ENCODE data around the gene PLET1. TPM values are rescaled to one million over a fixed set of nuclear protein-coding genes. Genes with fewer than 3 reads are reported as not detected.
A peak's percentile ranks its signal among the peaks of the same experiment; 100 is the strongest.

The PLET1 gene
- total and polyA plus RNA-seq, 2 of the 4 experiments (the other 2 are of a cell fraction), result not detected

DNA sequence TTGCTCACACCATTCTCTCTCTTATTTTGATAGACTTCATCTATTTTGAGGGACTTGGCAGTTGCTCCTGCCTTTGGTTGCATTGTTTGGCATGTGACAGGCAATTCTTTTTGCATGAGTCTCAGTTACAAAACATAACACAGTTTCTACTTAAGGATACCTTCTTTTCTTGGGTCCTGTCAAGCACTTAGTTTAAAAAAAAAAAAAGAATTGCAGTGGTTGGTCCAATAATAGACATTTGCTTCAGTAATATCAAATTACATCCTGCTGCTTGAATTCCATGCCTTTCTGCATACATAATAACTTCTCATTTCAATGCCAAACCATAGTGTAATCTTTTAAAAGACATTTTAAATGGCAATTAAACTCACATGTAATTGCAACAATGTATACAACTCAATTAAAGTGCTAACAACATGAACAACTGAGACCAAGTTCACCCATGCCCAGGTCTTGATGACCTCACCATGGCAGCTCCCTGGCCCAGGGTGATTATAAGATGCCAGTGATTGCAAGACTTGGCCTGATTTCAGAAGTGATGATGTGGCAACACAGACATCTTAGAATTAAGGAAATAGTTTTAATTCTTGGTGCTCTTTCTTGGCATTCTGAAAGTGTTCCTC lies 32.2 kb upstream of the PLET1 start:
- Histone ChIP-seq H3K14ac (replicated peaks; ENCODE audit: low read depth, low read length) (no peak overlapping the region), H4K8ac (ENCODE audit: low read depth in 2 of 2, low read length in 2 of 2) (peak overlapping the region in 1 of 2 experiments; percentile 6; a peak in 1 of 4 replicates), H2AK9ac (replicated peaks; ENCODE audit: low read depth, low read length, poor library complexity) (no peak overlapping the region), H3K18ac (ENCODE audit: low read depth, low read length) (no peak overlapping the region), H3K4me3 (ENCODE audit: insufficient read depth, low read depth, low read length) (no peak overlapping the region), H2BK20ac (ENCODE audit: low read depth, low read length) (peak overlapping the region; percentile 42; the same call in 1 of the 2 replicates), H3K4me1 (ENCODE audit: control insufficient read depth, insufficient read depth, low read length) (peaks cover 6% of the 10 kb centered on the region), H3K27me3 (ENCODE audit: control insufficient read depth, insufficient read depth, low read length) (no peaks in the 10 kb centered on the region), H3K56ac (ENCODE audit: extremely low read depth, insufficient read depth, low read length) (no peak overlapping the region), H2BK120ac (ENCODE audit: low read depth, low read length) (peak overlapping the region; percentile 35), H4K91ac (ENCODE audit: insufficient read depth, low read depth, low read length) (no peak overlapping the region), H3K4ac (ENCODE audit: low read depth, low read length) (peak overlapping the region; percentile 16; the same call in 1 of the 2 replicates), H2AFZ (replicated peaks; ENCODE audit: low read length, poor library complexity) (no peak overlapping the region), H2BK15ac (ENCODE audit: low read depth, low read length) (0 out of 3 replicates have a peak overlapping the region, but pooled peaks have one; percentile 16), H3K4me2 (ENCODE audit: low read depth, low read length) (peak overlapping the region; percentile 21; the same call in 1 of the 2 replicates), H4K20me1 (ENCODE audit: insufficient read depth, low read length) (no peaks in the 10 kb centered on the region), H2AK5ac (ENCODE audit: low read depth, low read length) (no peak overlapping the region), H4K5ac (ENCODE audit: low read depth, low read length) (no peak overlapping the region), H3K9ac (ENCODE audit: low read depth, low read length) (no peak overlapping the region), H3K9me3 (ENCODE audit: control insufficient read depth, insufficient read depth, low read length) (no peaks in the 10 kb centered on the region), H3K9me1 (ENCODE audit: insufficient read depth, low read length) (peaks cover 10% of the 10 kb centered on the region; the same call in 1 of the 2 replicates), H3K79me1 (ENCODE audit: low read depth in 1 of 2, low read length in 2 of 2) (peaks cover 2 to 7% of the 10 kb centered on the region in 2 experiments; a peak in 2 of 4 replicates), H3K36me3 (ENCODE audit: control insufficient read depth, insufficient read depth, low read length) (no peaks in the 10 kb centered on the region), H3K23ac (ENCODE audit: low read depth, low read length) (0 out of 2 replicates have a peak overlapping the region, but pooled peaks have one; percentile 32), H2BK5ac (ENCODE audit: low read depth, low read length, poor library complexity, severe bottlenecking) (peak overlapping the region; percentile 90), H3K27ac (ENCODE audit: insufficient read depth, low read length) (peak overlapping the region; percentile 31; the same call in 1 of the 2 replicates)
- in situ Hi-C loops (cut with MboI; ENCODE audit: low sequenced_read_pairs), result no loop called here
- intact Hi-C loops (cut with micrococcal nuclease), result loop anchor here (2.0 to 10.0 kb wide), 3 partner anchors 72 to 672 kb away; partner anchors contain the start of gene NCAM1
- DNase-seq (peak; percentile 91), ATAC-seq (ENCODE audit: low read depth) (peak; percentile 33)
- TF ChIP-seq CEBPB (IDR thresholded peaks at IDR 0.05; ENCODE audit: low read depth, low read length) (peak; percentile 95), BHLHE40 (IDR thresholded peaks at IDR 0.05; ENCODE audit: low read depth, low read length) (peak; percentile 81; the same call in 1 of the 2 replicates), NFE2L2 (IDR thresholded peaks at IDR 0.05; ENCODE audit: low read depth, low read length) (no peak)
- TF ChIP-seq, protein P1, sequence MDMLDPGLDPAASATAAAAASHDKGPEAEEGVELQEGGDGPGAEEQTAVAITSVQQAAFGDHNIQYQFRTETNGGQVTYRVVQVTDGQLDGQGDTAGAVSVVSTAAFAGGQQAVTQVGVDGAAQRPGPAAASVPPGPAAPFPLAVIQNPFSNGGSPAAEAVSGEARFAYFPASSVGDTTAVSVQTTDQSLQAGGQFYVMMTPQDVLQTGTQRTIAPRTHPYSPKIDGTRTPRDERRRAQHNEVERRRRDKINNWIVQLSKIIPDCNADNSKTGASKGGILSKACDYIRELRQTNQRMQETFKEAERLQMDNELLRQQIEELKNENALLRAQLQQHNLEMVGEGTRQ (IDR thresholded peaks at IDR 0.05; ENCODE audit: low read depth, low read length), result no peak
- POLR2A ChIA-PET (ENCODE audit: unreplicated experiment), result no interaction called here
- dilution Hi-C loops (cut with HindIII; ENCODE audit: low sequenced_read_pairs, unreplicated experiment), result no loop called here
- no TSS peak for BruUV-seq (replicated peaks)
- CTCF ChIA-PET, result interaction anchor here (0.6 to 1.3 kb wide), 3 partner anchors 13 to 293 kb away, joined by 3 to 9 read pairs (median 3); no protein-coding TSS in a partner anchor
